Stimulated activated CD4-positive, alpha-beta T cell treated with anti-CD3 and anti-CD28 coated beads, Interleukin-1b, Interleukin-23, amount 100 ng/mL, for 4 hours (primary cell): ENCODE measurements around the gene COPG1.
A peak's percentile ranks its signal among the peaks of the same experiment; 100 is the strongest.
"Not testable (repeated sequence)": the region's sequence is repeated elsewhere in the genome, so short reads cannot be mapped to it uniquely, and the experiment has no call there.

ENCODE experiments used
- DNase-seq, 2 donors: peaks; one replicate each; pipeline ENCODE4 v3.0.0-alpha.2; 2020; ENCODE audit warnings: low read depth in 2 of 2

COPG1 gene

GRCh38 chr3:129249284-129250065 is at the start of gene COPG1:
Gene COPG1, plus strand, starts transcription at chr3:129249606. Its CDS starts 104 bp downstream, at chr3:129249710.
- peak; percentile 79 to 84 for DNase-seq

- DNase-seq = no peak
Observed at GRCh38 chr3:129204473-129204872, 44.9 kb upstream of the COPG1 start.

- no peak for DNase-seq
Observed at GRCh38 chr3:129205109-129205832, 44.1 kb upstream of the COPG1 start.

GRCh38 chr3:129207479-129207878 is 41.9 kb upstream of the COPG1 start:
- DNase-seq = no peak

DNA sequence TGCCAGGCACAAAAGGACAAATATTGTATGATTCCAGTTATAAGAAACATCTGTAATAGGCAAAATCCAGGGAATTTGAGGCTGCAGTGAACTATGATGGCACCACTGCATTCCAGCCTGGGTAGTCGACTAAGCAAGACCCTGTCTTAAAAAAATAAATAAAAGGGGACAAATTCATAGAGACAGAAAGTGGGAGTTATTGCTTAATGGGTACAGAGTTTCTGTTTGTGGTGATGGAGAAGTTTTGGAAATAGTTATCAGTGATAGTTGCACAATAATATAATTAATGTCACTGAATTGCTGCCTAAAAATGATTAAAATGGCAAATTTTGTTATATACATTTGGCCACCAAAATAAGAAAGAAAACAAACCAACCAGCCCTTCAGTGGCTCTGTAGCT is 38.1 kb upstream of the COPG1 start:
- DNase-seq = no peak

DNA sequence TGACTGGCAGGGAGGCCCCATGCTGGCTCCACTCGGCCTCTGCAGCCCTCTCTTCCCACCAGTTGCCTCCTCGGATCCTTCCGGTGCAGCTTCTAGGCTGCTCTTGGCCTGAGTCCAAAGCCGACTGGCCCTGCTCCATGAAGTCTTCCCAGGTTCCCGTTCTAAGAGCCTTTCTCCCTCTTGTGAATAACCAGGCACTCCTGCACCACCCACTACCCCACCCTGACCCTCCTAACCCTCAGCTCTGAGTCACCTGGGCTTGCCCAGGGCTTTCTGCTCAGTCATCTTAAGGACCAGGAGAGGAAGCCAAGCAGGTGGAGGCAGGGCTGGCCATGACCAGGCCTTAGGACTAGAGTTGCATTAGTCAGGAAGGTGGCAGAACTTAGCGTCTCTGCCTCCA is 37.6 kb upstream of the COPG1 start:
- no peak for DNase-seq

- DNase-seq = no peak
Observed at GRCh38 chr3:129213238-129213637, 36.2 kb upstream of the COPG1 start.

- DNase-seq = no peak
Observed at GRCh38 chr3:129218742-129219141, 30.7 kb upstream of the COPG1 start.

GRCh38 chr3:129224387-129224786 is 25.0 kb upstream of the COPG1 start:
- DNase-seq = not testable (repeated sequence)

GRCh38 chr3:129224984-129225393 is 24.4 kb upstream of the COPG1 start:
- no peak for DNase-seq

GRCh38 chr3:129226374-129226773 is 23.0 kb upstream of the COPG1 start:
- no peak for DNase-seq

DNA sequence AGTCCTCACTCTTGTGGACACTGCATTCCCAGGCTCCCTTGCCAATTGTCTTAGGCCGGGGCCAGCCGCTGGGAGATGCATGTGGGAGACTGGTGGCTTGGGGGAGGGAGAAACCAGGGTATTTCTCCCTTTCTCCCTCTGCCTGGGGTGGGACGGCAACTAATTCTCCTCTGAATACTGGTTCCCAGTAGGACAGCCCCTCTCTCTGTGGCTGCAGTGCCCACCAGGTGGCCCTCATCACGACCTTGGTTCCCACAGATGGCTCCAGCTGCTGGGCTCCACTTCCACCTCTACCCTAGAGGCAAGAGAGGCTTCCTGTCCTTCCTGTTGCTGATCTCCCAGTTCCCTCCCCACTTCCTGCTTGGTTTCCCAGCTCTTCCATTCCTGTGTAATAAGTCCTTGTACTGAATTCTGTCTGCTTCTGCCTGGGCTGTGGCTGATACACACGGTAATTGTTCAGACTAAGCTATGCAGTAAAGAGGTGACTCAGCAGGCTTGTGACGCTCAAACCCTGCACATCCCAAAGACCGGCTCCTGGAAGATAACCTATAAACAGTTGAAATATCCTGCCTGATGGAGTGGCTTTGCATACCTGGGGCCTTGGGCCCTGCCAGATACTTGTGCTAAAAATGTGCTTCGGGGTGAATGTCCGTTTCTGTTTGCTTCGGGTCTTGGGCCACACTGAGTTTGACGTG is 20.4 kb upstream of the COPG1 start:
- DNase-seq = no peak

GRCh38 chr3:129230311-129231019 is 18.9 kb upstream of the COPG1 start:
- DNase-seq = peak in 1 of 2 donors; percentile 12

DNA sequence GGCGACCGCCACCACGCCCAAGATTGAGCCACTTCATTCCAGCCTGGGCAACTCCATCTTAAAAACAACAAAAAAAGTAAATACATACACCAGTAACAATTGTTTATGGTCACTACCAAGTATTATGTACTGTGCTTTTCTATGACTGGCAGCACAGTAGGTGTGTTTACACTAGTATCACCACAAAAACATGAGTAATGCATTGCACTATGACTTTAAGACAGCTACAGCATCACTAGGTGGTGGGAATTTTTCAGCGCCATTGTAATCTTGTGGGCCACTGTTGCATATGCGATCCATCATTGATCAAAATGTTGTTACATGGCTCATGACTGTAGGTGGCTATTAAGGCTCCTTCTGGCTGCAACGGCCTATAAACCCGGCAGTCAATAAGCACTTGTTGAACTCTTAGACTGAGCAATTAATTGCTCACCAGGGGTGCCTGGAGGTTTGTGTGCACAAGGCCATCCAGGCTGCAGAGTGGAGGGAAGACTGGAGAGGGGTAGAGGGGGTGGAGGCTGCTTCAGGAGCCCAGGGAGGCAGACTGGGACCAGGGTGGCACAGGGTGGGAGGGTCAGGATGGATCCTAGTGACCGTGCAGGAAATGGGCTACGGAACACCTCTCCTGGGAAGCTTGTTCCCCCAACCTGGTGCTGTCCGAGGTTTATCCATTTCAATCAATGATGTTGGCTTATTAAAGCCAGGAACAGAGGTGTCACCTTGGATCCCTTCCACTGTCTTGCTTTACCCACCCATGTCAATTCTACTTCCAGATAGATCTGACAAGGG is 17.9 kb upstream of the COPG1 start:
- no peak for DNase-seq

DNA sequence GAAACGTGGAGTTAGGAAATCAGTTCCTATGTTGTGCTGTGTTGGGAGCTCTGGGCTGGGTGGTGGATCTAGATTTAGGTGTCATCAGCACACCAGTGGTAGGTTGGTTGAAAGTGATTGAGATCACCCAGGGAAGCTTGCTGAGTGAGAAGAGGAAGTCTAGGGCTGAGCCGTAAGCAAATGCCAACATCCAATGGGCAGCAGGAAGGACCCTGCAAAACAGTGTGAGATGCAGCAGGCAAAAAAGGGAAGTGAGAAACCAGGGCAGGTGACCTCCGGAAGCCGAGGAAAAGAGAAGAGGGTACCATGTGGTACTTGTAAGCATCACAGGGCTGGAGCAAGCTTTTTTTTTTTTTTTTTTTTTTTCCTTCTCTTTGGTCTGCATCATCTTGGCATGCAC is 15.9 kb upstream of the COPG1 start:
- DNase-seq = no peak

DNA sequence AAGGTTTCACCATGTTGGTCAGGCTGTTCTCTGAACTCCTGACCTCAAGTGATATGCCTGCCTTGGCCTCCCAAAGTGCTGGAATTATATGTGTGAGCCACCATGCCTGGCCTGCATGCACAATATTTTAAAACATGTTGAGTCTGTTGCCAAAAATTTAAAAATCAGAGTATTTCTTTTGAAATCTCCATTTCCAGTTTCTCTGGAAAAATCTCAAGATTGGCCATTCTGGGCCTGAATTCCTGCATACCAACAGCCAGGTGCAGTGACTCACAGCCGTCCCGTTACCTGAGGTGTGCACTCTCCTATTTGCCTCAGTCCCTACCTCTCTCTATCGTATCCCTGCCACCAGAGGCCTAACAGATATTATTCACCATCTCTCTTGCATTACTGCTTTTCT is 15.0 kb upstream of the COPG1 start:
- DNase-seq = no peak

GRCh38 chr3:129235344-129235917 is 14.0 kb upstream of the COPG1 start:
- DNase-seq = no peak

DNA sequence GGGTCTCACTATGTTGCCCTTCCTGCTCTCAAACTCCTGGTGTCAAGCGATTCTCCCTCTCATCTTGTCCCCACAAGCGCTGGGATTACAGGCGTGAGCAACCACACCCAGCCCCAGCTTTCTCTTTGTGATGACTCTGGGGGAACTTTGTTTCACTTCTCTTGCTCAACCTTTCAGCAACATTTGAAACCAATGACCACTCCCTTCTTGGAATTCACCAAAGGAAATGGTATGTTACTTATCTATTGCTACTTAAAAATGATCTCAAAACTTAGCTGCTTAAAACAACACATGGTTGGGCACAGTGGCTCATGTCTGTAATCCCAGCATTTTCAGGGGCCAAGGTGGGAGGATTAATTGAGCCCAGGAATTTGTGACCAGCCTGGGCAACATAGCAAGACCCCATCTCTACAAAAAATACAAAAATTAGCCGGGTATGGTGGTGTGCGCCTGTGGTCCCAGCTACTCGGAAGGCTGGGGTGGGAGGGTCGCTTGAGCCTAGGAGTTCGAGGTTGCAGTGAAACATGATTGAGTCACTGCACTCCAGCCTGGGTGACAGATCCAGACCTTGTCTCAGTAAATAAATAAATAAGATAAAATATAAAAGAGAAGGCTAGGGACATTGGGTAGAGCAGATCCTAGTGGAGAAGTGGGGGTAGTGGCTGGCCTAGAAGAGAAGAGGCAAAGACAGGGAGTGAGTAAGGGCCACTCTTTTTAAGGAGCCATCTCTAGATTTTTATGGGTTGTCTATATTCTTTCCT is 10.3 kb upstream of the COPG1 start:
- DNase-seq = no peak

DNA sequence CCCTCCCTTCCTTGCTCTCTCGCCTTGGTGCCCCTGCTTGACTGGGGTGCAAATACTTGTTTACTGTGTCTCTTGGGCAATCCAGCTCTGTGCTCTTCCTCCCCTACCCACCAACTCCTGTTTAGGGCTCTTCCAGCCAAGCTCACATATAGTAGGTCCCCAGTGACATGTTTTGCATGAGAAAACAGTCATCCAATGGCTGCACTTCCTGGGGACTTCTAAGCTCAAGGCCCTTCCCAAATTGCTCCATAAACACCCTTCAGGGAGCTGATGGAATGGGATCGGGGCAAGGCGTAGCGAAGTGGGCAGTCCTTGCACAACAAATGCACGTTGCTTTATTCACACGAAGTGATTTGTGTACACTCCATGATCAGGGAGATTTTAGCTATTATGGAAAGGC is 9.4 kb upstream of the COPG1 start:
- DNase-seq = no peak

DNA sequence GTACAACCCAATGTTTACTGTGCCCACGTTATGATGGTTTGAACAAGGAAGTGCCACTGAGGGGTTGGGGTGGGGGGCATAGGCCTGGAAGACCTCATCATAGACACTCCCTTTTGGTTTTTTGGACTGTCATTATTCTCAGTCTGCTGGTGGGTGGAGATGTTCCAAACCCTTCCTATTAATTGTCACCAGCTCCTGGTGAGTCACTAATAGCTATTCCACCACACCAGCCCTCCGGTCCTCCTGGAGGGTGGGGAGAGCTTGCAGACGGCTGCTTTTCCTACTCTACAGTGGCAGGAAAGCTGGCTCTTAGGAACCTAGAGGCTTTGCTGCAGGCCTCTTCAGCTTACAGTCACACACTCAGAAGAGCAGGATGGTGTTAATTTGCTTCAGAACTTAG is 9.0 kb upstream of the COPG1 start:
- no peak for DNase-seq
